HUES48 (cell line): ENCODE measurements around the gene FCHSD2.

Experiments used
- H3K27ac ChIP-seq: one replicate; pipeline ENCODE4 v1.7.0; 2013; ENCODE audit warnings: low read depth, low read length, inconsistent platforms
- H3K27me3 ChIP-seq: 2 replicates; pipeline ENCODE4 v1.6.1; 2013; ENCODE audit warnings: mild to moderate bottlenecking, low read length; ENCODE audit not compliant: control insufficient read depth, insufficient read depth
- H3K36me3 ChIP-seq: 2 replicates; pipeline ENCODE4 v1.6.1; 2013; ENCODE audit warnings: low read length; ENCODE audit not compliant: control insufficient read depth, insufficient read depth
- H3K4me1 ChIP-seq: 2 replicates; pipeline ENCODE4 v1.6.1; 2013; ENCODE audit warnings: mild to moderate bottlenecking, low read length; ENCODE audit not compliant: control insufficient read depth, insufficient read depth
- H3K4me3 ChIP-seq: 2 replicates; pipeline ENCODE4 v1.5.1; 2013; ENCODE audit warnings: mild to moderate bottlenecking, low read depth, low read length
- H3K9ac ChIP-seq: 2 replicates; pipeline ENCODE4 v1.6.1; 2013; ENCODE audit warnings: mild to moderate bottlenecking, low read depth, low read length, moderate library complexity
- H3K9me3 ChIP-seq: 2 replicates; pipeline ENCODE4 v1.6.1; 2013; ENCODE audit warnings: low read length; ENCODE audit not compliant: control insufficient read depth, insufficient read depth

FCHSD2 gene

GRCh38 chr11:72899238-72899637 is 242.9 kb downstream of the FCHSD2 start:
- Histone ChIP-seq H3K36me3 (no peaks in the 10 kb centered on the region), H3K4me1 (peaks cover 9% of the 10 kb centered on the region), H3K4me3 (no peak overlapping the region), H3K9ac (no peak overlapping the region), H3K27me3 (no peaks in the 10 kb centered on the region), H3K9me3 (no peaks in the 10 kb centered on the region), H3K27ac (no peak overlapping the region)

GRCh38 chr11:72897506-72897905 is 244.6 kb downstream of the FCHSD2 start:
- Histone ChIP-seq H3K9me3 (no peaks in the 10 kb centered on the region), H3K27me3 (no peaks in the 10 kb centered on the region), H3K4me3 (no peak overlapping the region), H3K36me3 (no peaks in the 10 kb centered on the region), H3K4me1 (no peaks in the 10 kb centered on the region), H3K9ac (no peak overlapping the region), H3K27ac (no peak overlapping the region)

GRCh38 chr11:72896431-72896830 is 245.7 kb downstream of the FCHSD2 start:
- Histone ChIP-seq H3K27ac (no peak overlapping the region), H3K4me3 (no peak overlapping the region), H3K36me3 (no peaks in the 10 kb centered on the region), H3K9ac (no peak overlapping the region), H3K27me3 (no peaks in the 10 kb centered on the region), H3K9me3 (no peaks in the 10 kb centered on the region), H3K4me1 (no peaks in the 10 kb centered on the region)

- Histone ChIP-seq H3K4me1 (no peaks in the 10 kb centered on the region), H3K27me3 (no peaks in the 10 kb centered on the region), H3K36me3 (peaks cover 6% of the 10 kb centered on the region; the same call in 1 of the 2 replicates), H3K9me3 (no peaks in the 10 kb centered on the region), H3K9ac (no peak overlapping the region), H3K27ac (no peak overlapping the region), H3K4me3 (no peak overlapping the region)
Measured at GRCh38 chr11:72890881-72891280, 251.2 kb downstream of the FCHSD2 start.

GRCh38 chr11:72886619-72887018 is 255.5 kb downstream of the FCHSD2 start:
- H3K4me3 ChIP-seq, result no peak overlapping the region
- no peaks in the 10 kb centered on the region for H3K9me3 ChIP-seq
- H3K36me3 ChIP-seq, result peaks cover 6% of the 10 kb centered on the region; the same call in 1 of the 2 replicates
- H3K27ac ChIP-seq, result no peak overlapping the region
- no peaks in the 10 kb centered on the region for H3K4me1 ChIP-seq
- no peak overlapping the region for H3K9ac ChIP-seq
- no peaks in the 10 kb centered on the region for H3K27me3 ChIP-seq

- Histone ChIP-seq H3K4me3 (no peak overlapping the region), H3K27ac (no peak overlapping the region), H3K9me3 (no peaks in the 10 kb centered on the region), H3K36me3 (peaks cover 6% of the 10 kb centered on the region; the same call in 1 of the 2 replicates), H3K27me3 (no peaks in the 10 kb centered on the region), H3K4me1 (no peaks in the 10 kb centered on the region), H3K9ac (no peak overlapping the region)
Measured at GRCh38 chr11:72885749-72886609, 256.1 kb downstream of the FCHSD2 start.

- no peaks in the 10 kb centered on the region for H3K4me1 ChIP-seq
- no peak overlapping the region for H3K4me3 ChIP-seq
- H3K27me3 ChIP-seq, result no peaks in the 10 kb centered on the region
- H3K27ac ChIP-seq, result no peak overlapping the region
- no peaks in the 10 kb centered on the region for H3K9me3 ChIP-seq
- no peaks in the 10 kb centered on the region for H3K36me3 ChIP-seq
- H3K9ac ChIP-seq, result no peak overlapping the region
Measured at GRCh38 chr11:72876147-72876546, 266.0 kb downstream of the FCHSD2 start.

- Histone ChIP-seq H3K9ac (no peak overlapping the region), H3K27ac (no peak overlapping the region), H3K27me3 (no peaks in the 10 kb centered on the region), H3K36me3 (no peaks in the 10 kb centered on the region), H3K9me3 (no peaks in the 10 kb centered on the region), H3K4me3 (no peak overlapping the region), H3K4me1 (no peaks in the 10 kb centered on the region)
Measured at GRCh38 chr11:72875736-72876135, 266.4 kb downstream of the FCHSD2 start.

- H3K27ac ChIP-seq, result no peak overlapping the region
- H3K4me3 ChIP-seq, result no peak overlapping the region
- no peak overlapping the region for H3K9ac ChIP-seq
- no peaks in the 10 kb centered on the region for H3K27me3 ChIP-seq
- no peaks in the 10 kb centered on the region for H3K4me1 ChIP-seq
- H3K9me3 ChIP-seq, result no peaks in the 10 kb centered on the region
- H3K36me3 ChIP-seq, result no peaks in the 10 kb centered on the region
Measured at GRCh38 chr11:72872012-72872411, 270.1 kb downstream of the FCHSD2 start.

GRCh38 chr11:72871119-72871518 is 271.0 kb downstream of the FCHSD2 start:
- no peak overlapping the region for H3K27ac ChIP-seq
- H3K9ac ChIP-seq, result no peak overlapping the region
- no peaks in the 10 kb centered on the region for H3K36me3 ChIP-seq
- H3K9me3 ChIP-seq, result no peaks in the 10 kb centered on the region
- H3K4me1 ChIP-seq, result no peaks in the 10 kb centered on the region
- H3K27me3 ChIP-seq, result no peaks in the 10 kb centered on the region
- H3K4me3 ChIP-seq, result no peak overlapping the region

- Histone ChIP-seq H3K27ac (no peak overlapping the region), H3K9me3 (no peaks in the 10 kb centered on the region), H3K4me3 (no peak overlapping the region), H3K36me3 (no peaks in the 10 kb centered on the region), H3K4me1 (no peaks in the 10 kb centered on the region), H3K27me3 (no peaks in the 10 kb centered on the region), H3K9ac (no peak overlapping the region)
Measured at GRCh38 chr11:72869831-72870230, 272.3 kb downstream of the FCHSD2 start.
